ENCODE results near the gene TSPAN31.

Gene TSPAN31

DNA sequence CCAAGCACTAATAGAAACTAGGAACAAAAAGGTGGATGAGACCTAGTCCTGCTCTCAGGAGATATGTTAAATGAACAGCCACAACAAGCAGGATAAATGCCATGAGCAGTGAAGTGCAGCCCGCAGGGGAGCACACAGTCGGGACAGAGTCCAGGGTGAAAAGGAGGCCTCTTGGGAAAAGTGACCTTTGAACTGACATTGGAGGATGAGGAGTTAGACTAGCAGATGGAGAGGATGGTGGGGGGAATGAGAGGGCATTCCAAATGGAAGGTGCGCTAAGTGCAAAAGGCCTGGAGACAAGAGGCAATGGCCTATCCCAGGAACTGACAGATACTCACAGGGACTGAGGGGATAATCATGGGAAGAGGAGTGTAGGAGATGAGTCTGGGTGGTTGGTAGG lies 46.4 kb upstream of the TSPAN31 start:
- DNase-seq (no peak), ATAC-seq (ENCODE audit: insufficient read depth, low read depth) (no peak)
- Histone ChIP-seq H3K4me1 (ENCODE audit: insufficient read depth, low read length) (peaks cover 18% of the 10 kb centered on the region), H3K4me2 (ENCODE audit: insufficient read depth, low read length) (no peak overlapping the region), H3K4me3 (ENCODE audit: low read depth in 1 of 2, low read length in 2 of 2) (no peak overlapping the region), H3K27ac (ENCODE audit: low read length) (no peak overlapping the region), H3K79me2 (ENCODE audit: insufficient read depth, low read length) (peaks cover 19% of the 10 kb centered on the region), H2AFZ (ENCODE audit: low read depth, low read length) (no peak overlapping the region), H3K36me3 (ENCODE audit: insufficient read depth, low read length) (peaks cover 44% of the 10 kb centered on the region), H4K20me1 (ENCODE audit: insufficient read depth, low read length) (no peaks in the 10 kb centered on the region), H3K9ac (ENCODE audit: low read depth, low read length) (no peak overlapping the region), H3K9me3 (ENCODE audit: insufficient read depth, low read length, severe bottlenecking) (no peaks in the 10 kb centered on the region), H3K27me3 (ENCODE audit: insufficient read depth, low read length, poor library complexity) (no peaks in the 10 kb centered on the region)
- TF ChIP-seq, protein P1, sequence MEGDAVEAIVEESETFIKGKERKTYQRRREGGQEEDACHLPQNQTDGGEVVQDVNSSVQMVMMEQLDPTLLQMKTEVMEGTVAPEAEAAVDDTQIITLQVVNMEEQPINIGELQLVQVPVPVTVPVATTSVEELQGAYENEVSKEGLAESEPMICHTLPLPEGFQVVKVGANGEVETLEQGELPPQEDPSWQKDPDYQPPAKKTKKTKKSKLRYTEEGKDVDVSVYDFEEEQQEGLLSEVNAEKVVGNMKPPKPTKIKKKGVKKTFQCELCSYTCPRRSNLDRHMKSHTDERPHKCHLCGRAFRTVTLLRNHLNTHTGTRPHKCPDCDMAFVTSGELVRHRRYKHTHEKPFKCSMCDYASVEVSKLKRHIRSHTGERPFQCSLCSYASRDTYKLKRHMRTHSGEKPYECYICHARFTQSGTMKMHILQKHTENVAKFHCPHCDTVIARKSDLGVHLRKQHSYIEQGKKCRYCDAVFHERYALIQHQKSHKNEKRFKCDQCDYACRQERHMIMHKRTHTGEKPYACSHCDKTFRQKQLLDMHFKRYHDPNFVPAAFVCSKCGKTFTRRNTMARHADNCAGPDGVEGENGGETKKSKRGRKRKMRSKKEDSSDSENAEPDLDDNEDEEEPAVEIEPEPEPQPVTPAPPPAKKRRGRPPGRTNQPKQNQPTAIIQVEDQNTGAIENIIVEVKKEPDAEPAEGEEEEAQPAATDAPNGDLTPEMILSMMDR (IDR thresholded peaks at IDR 0.05; ENCODE audit: borderline replicate concordance, extremely low read depth, low read length, poor library complexity, severe bottlenecking): no peak
- no peak for TF ChIP-seq EZH2 (IDR thresholded peaks at IDR 0.05; ENCODE audit: borderline replicate concordance, low read depth, low read length, severe bottlenecking)

DNA sequence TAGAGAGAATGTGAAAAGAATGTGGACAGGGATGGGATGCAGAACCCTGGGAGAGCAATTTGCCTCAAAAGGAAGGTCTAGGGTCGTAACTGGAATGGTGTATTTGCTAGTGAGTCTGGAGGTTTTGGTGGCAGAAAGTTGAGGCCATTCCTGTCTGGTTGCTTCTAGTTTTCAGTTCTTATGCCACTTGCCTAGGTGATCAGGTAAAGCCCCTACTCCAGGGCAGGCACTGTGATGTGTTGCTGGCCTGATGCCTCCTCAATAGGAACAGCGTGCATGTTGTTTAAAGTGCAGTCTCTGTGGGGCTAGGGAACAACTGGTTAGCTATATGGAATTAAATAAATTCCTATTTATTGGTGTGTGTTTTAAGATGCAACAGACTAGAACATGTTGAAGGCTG lies 44.5 kb upstream of the TSPAN31 start:
- Histone ChIP-seq H3K9me3 (ENCODE audit: insufficient read depth, low read length, severe bottlenecking) (peaks cover 4% of the 10 kb centered on the region), H3K4me1 (ENCODE audit: insufficient read depth, low read length) (peaks cover 8% of the 10 kb centered on the region; the same call in 1 of the 2 replicates), H3K79me2 (ENCODE audit: insufficient read depth, low read length) (peaks cover 6% of the 10 kb centered on the region; the same call in 1 of the 2 replicates), H3K27ac (ENCODE audit: low read length) (no peak overlapping the region), H3K27me3 (ENCODE audit: insufficient read depth, low read length, poor library complexity) (no peaks in the 10 kb centered on the region), H4K20me1 (ENCODE audit: insufficient read depth, low read length) (no peaks in the 10 kb centered on the region), H3K4me3 (ENCODE audit: low read depth in 1 of 2, low read length in 2 of 2) (no peak overlapping the region), H3K36me3 (ENCODE audit: insufficient read depth, low read length) (peaks cover 49% of the 10 kb centered on the region), H2AFZ (ENCODE audit: low read depth, low read length) (no peak overlapping the region), H3K4me2 (ENCODE audit: insufficient read depth, low read length) (no peak overlapping the region), H3K9ac (ENCODE audit: low read depth, low read length) (no peak overlapping the region)
- ATAC-seq (ENCODE audit: insufficient read depth, low read depth) (no peak), DNase-seq (no peak)
- TF ChIP-seq EZH2 (IDR thresholded peaks at IDR 0.05; ENCODE audit: borderline replicate concordance, low read depth, low read length, severe bottlenecking): no peak
- TF ChIP-seq, protein P1 (IDR thresholded peaks at IDR 0.05; ENCODE audit: borderline replicate concordance, extremely low read depth, low read length, poor library complexity, severe bottlenecking): no peak

DNA sequence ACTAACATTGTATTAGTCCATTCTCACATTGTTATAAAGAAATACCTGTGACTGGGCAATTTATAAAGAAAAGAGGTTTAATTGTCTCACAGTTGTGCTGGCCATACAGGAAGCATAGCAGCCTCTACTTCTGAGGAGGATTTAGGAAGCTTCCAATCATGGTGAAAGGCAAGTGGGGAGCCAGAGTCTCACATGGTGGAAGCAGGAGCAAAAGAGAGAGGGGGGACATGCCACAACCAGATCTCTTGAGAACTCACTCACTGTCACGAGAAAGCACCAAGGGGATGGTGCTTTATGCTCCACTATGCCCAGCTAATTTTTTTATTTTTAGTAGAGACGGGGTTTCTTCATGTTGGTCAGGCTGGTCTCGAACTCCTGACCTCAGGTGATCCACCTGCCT lies 37.6 kb upstream of the TSPAN31 start:
- Histone ChIP-seq H2AFZ (ENCODE audit: low read depth, low read length) (no peak overlapping the region), H3K27me3 (ENCODE audit: insufficient read depth, low read length, poor library complexity) (no peaks in the 10 kb centered on the region), H3K4me1 (ENCODE audit: insufficient read depth, low read length) (no peaks in the 10 kb centered on the region), H3K9ac (ENCODE audit: low read depth, low read length) (no peak overlapping the region), H3K4me3 (ENCODE audit: low read depth in 1 of 2, low read length in 2 of 2) (no peak overlapping the region), H4K20me1 (ENCODE audit: insufficient read depth, low read length) (no peaks in the 10 kb centered on the region), H3K9me3 (ENCODE audit: insufficient read depth, low read length, severe bottlenecking) (peaks cover 4% of the 10 kb centered on the region), H3K79me2 (ENCODE audit: insufficient read depth, low read length) (no peaks in the 10 kb centered on the region), H3K36me3 (ENCODE audit: insufficient read depth, low read length) (peaks cover 32% of the 10 kb centered on the region; the same call in 1 of the 2 replicates), H3K4me2 (ENCODE audit: insufficient read depth, low read length) (no peak overlapping the region), H3K27ac (ENCODE audit: low read length) (no peak overlapping the region)
- DNase-seq (no peak), ATAC-seq (ENCODE audit: insufficient read depth, low read depth) (no peak)
- TF ChIP-seq, protein P1 (IDR thresholded peaks at IDR 0.05; ENCODE audit: borderline replicate concordance, extremely low read depth, low read length, poor library complexity, severe bottlenecking): no peak
- TF ChIP-seq EZH2 (IDR thresholded peaks at IDR 0.05; ENCODE audit: borderline replicate concordance, low read depth, low read length, severe bottlenecking): no peak

DNA sequence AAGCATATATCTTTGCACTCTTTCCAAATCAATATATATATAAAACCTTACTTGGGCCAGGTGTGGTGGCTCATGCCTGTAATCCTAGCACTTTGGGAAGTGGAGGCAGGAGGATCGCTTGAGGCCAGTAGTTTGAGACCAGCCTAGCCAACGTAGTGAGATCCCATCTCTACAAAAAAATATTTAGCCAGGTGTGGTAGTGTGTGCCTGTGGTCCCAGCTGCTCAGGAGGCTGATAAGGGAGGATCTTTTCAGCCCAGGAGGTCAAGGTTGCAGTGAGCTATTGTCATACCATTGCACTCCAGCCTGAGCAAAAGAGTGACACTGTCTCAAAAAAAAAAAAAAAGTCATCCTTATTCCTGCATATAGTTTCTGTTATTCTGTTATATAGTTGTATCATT lies 36.5 kb upstream of the TSPAN31 start:
- Histone ChIP-seq H3K9me3 (ENCODE audit: insufficient read depth, low read length, severe bottlenecking) (peaks cover 4% of the 10 kb centered on the region), H2AFZ (ENCODE audit: low read depth, low read length) (no peak overlapping the region), H3K36me3 (ENCODE audit: insufficient read depth, low read length) (peaks cover 22% of the 10 kb centered on the region; the same call in 1 of the 2 replicates), H3K27ac (ENCODE audit: low read length) (no peak overlapping the region), H3K27me3 (ENCODE audit: insufficient read depth, low read length, poor library complexity) (no peaks in the 10 kb centered on the region), H3K4me2 (ENCODE audit: insufficient read depth, low read length) (no peak overlapping the region), H3K79me2 (ENCODE audit: insufficient read depth, low read length) (no peaks in the 10 kb centered on the region), H3K4me1 (ENCODE audit: insufficient read depth, low read length) (no peaks in the 10 kb centered on the region), H4K20me1 (ENCODE audit: insufficient read depth, low read length) (no peaks in the 10 kb centered on the region), H3K4me3 (ENCODE audit: low read depth in 1 of 2, low read length in 2 of 2) (no peak overlapping the region), H3K9ac (ENCODE audit: low read depth, low read length) (no peak overlapping the region)
- DNase-seq: no peak
- ATAC-seq (ENCODE audit: insufficient read depth, low read depth): no peak
- no peak for TF ChIP-seq EZH2 (IDR thresholded peaks at IDR 0.05; ENCODE audit: borderline replicate concordance, low read depth, low read length, severe bottlenecking)
- TF ChIP-seq, protein P1 (IDR thresholded peaks at IDR 0.05; ENCODE audit: borderline replicate concordance, extremely low read depth, low read length, poor library complexity, severe bottlenecking): no peak

Measured in DND-41 (cell line).